Measurements from ENCODE around the gene NSFL1C. TPM values are rescaled to one million over a fixed set of nuclear protein-coding genes. Genes with fewer than 3 reads are reported as not detected.

NSFL1C gene
- total RNA-seq, 1 experiment from 2014 or later = 119 TPM

DNA sequence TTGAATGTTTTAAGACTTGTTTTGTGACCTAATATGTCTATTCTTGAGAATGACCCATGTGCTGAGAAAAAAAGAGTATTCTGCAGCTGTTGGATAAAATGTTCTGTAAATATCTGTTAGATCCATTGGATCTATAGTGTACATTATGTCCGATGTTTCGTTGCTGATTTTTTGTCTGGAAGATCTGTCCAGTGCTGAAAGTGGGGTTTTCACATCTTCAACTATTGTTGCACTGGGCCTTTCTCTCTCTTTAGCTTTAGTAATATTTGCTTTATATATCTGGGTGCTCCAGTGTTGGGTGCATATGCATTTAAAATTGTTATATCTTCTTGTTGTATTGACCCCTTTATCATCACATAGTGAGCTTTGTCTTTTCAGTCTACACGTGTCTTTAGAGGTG is 30.3 kb upstream of the NSFL1C start:
- H3K27me3 Mint-ChIP-seq (ENCODE audit: insufficient read depth, unreplicated experiment) = peaks cover 15% of the 10 kb centered on the region
- DNase-seq = no peak
- H3K9me3 Mint-ChIP-seq (ENCODE audit: unreplicated experiment) = peaks cover 20% of the 10 kb centered on the region
- H3K36me3 Mint-ChIP-seq (ENCODE audit: insufficient read depth, unreplicated experiment) = no peaks in the 10 kb centered on the region
- POLR2A ChIA-PET = interaction anchor here (0.6 kb wide), 1 partner anchor 403 kb away, joined by 6 read pairs; no protein-coding TSS in a partner anchor
- BruUV-seq (replicated peaks) = no TSS peak
- intact Hi-C loops (cut with micrococcal nuclease; ENCODE audit: unreplicated experiment) = no loop called here
- Histone ChIP-seq H3K4me1 (peaks cover 14% of the 10 kb centered on the region), H3K36me3 (ENCODE audit: control insufficient read depth, insufficient read depth, low read length) (no peaks in the 10 kb centered on the region), H3K9me3 (no peaks in the 10 kb centered on the region; the same call in 1 of the 2 replicates), H3K4me3 (ENCODE audit: low read depth, low read length) (no peak overlapping the region), H3K27me3 (replicated peaks; ENCODE audit: control insufficient read depth, insufficient read depth, low read length) (no peaks in the 10 kb centered on the region)
- CTCF ChIA-PET = no interaction called here
- H3K27ac Mint-ChIP-seq (ENCODE audit: unreplicated experiment) = no peak overlapping the region
- H3K4me3 Mint-ChIP-seq (ENCODE audit: unreplicated experiment) = no peak overlapping the region
- peaks cover 10% of the 10 kb centered on the region for H3K4me1 Mint-ChIP-seq (ENCODE audit: low read depth, unreplicated experiment)
- TF ChIP-seq CTCF (IDR thresholded peaks at IDR 0.05; ENCODE audit: insufficient read depth in 1 of 2, low read depth in 1 of 2, low read length in 1 of 2, severe bottlenecking in 1 of 2, unreplicated experiment in 1 of 2) = no peak

- peaks cover 10% of the 10 kb centered on the region for H3K9me3 Mint-ChIP-seq (ENCODE audit: unreplicated experiment)
- Histone ChIP-seq H3K4me1 (no peaks in the 10 kb centered on the region), H3K36me3 (ENCODE audit: control insufficient read depth, insufficient read depth, low read length) (no peaks in the 10 kb centered on the region), H3K27me3 (replicated peaks; ENCODE audit: control insufficient read depth, insufficient read depth, low read length) (no peaks in the 10 kb centered on the region), H3K9me3 (no peaks in the 10 kb centered on the region; the same call in 1 of the 2 replicates), H3K4me3 (ENCODE audit: low read depth, low read length) (no peak overlapping the region)
- no peak overlapping the region for H3K4me3 Mint-ChIP-seq (ENCODE audit: unreplicated experiment)
- BruUV-seq (replicated peaks) = no TSS peak
- DNase-seq = no peak
- ChIA-PET CTCF (interaction anchor here (1.0 kb wide), 1 partner anchor 10 kb away, joined by 6 read pairs; no protein-coding TSS in a partner anchor), POLR2A (no interaction called here)
- H3K27me3 Mint-ChIP-seq (ENCODE audit: insufficient read depth, unreplicated experiment) = peaks cover 17% of the 10 kb centered on the region
- no peak for TF ChIP-seq CTCF (IDR thresholded peaks at IDR 0.05; ENCODE audit: insufficient read depth in 1 of 2, low read depth in 1 of 2, low read length in 1 of 2, severe bottlenecking in 1 of 2, unreplicated experiment in 1 of 2)
- no peaks in the 10 kb centered on the region for H3K36me3 Mint-ChIP-seq (ENCODE audit: insufficient read depth, unreplicated experiment)
- H3K4me1 Mint-ChIP-seq (ENCODE audit: low read depth, unreplicated experiment) = no peaks in the 10 kb centered on the region
- intact Hi-C loops (cut with micrococcal nuclease; ENCODE audit: unreplicated experiment) = no loop called here
- H3K27ac Mint-ChIP-seq (ENCODE audit: unreplicated experiment) = no peak overlapping the region
These were observed 27.8 kb upstream of the NSFL1C start for GRCh38 chr20:1494436-1494835.

DNA sequence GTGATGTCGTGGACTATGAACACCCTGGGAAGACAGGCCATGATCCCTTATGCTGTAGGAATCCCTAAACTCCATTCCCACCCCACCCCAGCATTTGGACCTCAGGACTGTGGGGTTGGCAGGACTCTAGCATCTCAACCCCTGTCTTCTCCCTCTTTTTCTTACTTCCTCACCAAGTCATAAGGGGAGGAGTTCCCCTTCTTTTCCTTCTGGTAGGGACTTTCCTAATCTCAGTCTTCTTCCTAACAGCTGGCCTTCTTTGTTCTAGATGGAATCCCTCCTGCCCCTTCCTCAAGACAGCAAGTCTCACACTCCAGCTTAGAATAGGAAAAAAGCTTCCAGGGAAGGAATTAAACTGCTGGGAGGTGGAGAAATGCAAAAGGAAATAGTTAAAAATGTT is 26.9 kb upstream of the NSFL1C start:
- H3K4me1 ChIP-seq = no peaks in the 10 kb centered on the region
- no peak overlapping the region for H3K4me3 Mint-ChIP-seq (ENCODE audit: unreplicated experiment)
- peaks cover 10% of the 10 kb centered on the region for H3K9me3 Mint-ChIP-seq (ENCODE audit: unreplicated experiment)
- no peaks in the 10 kb centered on the region for H3K36me3 ChIP-seq (ENCODE audit: control insufficient read depth, insufficient read depth, low read length)
- BruUV-seq (replicated peaks) = no TSS peak
- CTCF ChIA-PET = no interaction called here
- no peak for DNase-seq
- TF ChIP-seq CTCF (IDR thresholded peaks at IDR 0.05; ENCODE audit: insufficient read depth in 1 of 2, low read depth in 1 of 2, low read length in 1 of 2, severe bottlenecking in 1 of 2, unreplicated experiment in 1 of 2) = no peak
- no peaks in the 10 kb centered on the region; the same call in 1 of the 2 replicates for H3K9me3 ChIP-seq
- H3K27me3 ChIP-seq (replicated peaks; ENCODE audit: control insufficient read depth, insufficient read depth, low read length) = no peaks in the 10 kb centered on the region; the same call in 1 of the 2 replicates
- POLR2A ChIA-PET = no interaction called here
- no peak overlapping the region for H3K27ac Mint-ChIP-seq (ENCODE audit: unreplicated experiment)
- H3K36me3 Mint-ChIP-seq (ENCODE audit: insufficient read depth, unreplicated experiment) = no peaks in the 10 kb centered on the region
- intact Hi-C loops (cut with micrococcal nuclease; ENCODE audit: unreplicated experiment) = no loop called here
- no peaks in the 10 kb centered on the region for H3K4me1 Mint-ChIP-seq (ENCODE audit: low read depth, unreplicated experiment)
- H3K4me3 ChIP-seq (ENCODE audit: low read depth, low read length) = no peak overlapping the region
- H3K27me3 Mint-ChIP-seq (ENCODE audit: insufficient read depth, unreplicated experiment) = peaks cover 22% of the 10 kb centered on the region
